A673 (cell line): Measurements from ENCODE around the gene KCNH5. TPM values are rescaled to one million over a fixed set of nuclear protein-coding genes. Genes with fewer than 3 reads are reported as not detected.
A peak's percentile ranks its signal among the peaks of the same experiment; 100 is the strongest.

Source experiments
- BruUV-seq: library from RNA; stranded (reverse); fragments of 400-500 nt; replicated peaks from 2 replicates; lab custom pipeline; 2021; lab: Mats Ljungman, UMichigan
- CTCF ChIA-PET: fragments of 300-600 bp; sonication (Branson Sonifier 250); formaldehyde crosslinking; loops from one replicate; lab custom pipeline; 2022; ENCODE audit warnings: antibody characterized with exemption; lab: Charles Lee
- POLR2A ChIA-PET: fragments of 300-600 bp; sonication (Branson Sonifier 250); formaldehyde crosslinking; loops from one replicate; lab custom pipeline; 2022; ENCODE audit warnings: antibody characterized with exemption; ENCODE audit not compliant: low non-redundant PET; lab: Charles Lee
- DNase-seq: peaks from one replicate; pipeline ENCODE4 v3.0.0-alpha.2; 2015; ENCODE audit warnings: low spot score
- H3K27ac ChIP-seq: fragments of 200-600 bp; sonication (generic); 2 replicates; pipeline ENCODE4 v1.5.1; 2016; ENCODE audit warnings: mixed run types, low read depth, mild to moderate bottlenecking, mixed read lengths, antibody characterized with exemption, low read length; ENCODE audit not compliant: poor library complexity, severe bottlenecking
- H3K27me3 ChIP-seq: fragments of 200-600 bp; sonication (generic); replicated peaks from 2 replicates; pipeline ENCODE4 v1.6.1; 2017; ENCODE audit warnings: mixed run types, low read depth, mild to moderate bottlenecking, mixed read lengths, antibody characterized with exemption, low read length; ENCODE audit not compliant: insufficient read depth, poor library complexity
- H3K36me3 ChIP-seq: fragments of 200-600 bp; sonication (generic); 2 replicates; pipeline ENCODE4 v1.6.1; 2016; ENCODE audit warnings: mixed run types, mild to moderate bottlenecking, mixed read lengths, antibody characterized with exemption, low read length; ENCODE audit not compliant: insufficient read depth, poor library complexity, severe bottlenecking
- H3K4me1 ChIP-seq: fragments of 200-600 bp; sonication (generic); 2 replicates; pipeline ENCODE4 v1.6.1; 2017; ENCODE audit warnings: mixed run types, mild to moderate bottlenecking, mixed read lengths, antibody characterized with exemption, low read length; ENCODE audit not compliant: insufficient read depth, poor library complexity, severe bottlenecking
- H3K4me3 ChIP-seq: fragments of 200-600 bp; sonication (generic); 2 replicates; pipeline ENCODE4 v1.5.1; 2016; ENCODE audit warnings: low read depth, mixed run types, mild to moderate bottlenecking, mixed read lengths, low read length; ENCODE audit not compliant: poor library complexity, severe bottlenecking
- H3K9me3 ChIP-seq: fragments of 200-600 bp; sonication (generic); 2 replicates; pipeline ENCODE4 v1.6.1; 2016; ENCODE audit warnings: mixed run types, low read depth, mild to moderate bottlenecking, mixed read lengths, antibody characterized with exemption, low read length; ENCODE audit not compliant: poor library complexity, severe bottlenecking
- CTCF ChIP-seq: fragments of 300-800, 200-600 bp; sonication (generic); conservative IDR thresholded peaks from 2 replicates; pipeline ENCODE4 v1.5.1; 2017; ENCODE audit warnings: low read depth, mild to moderate bottlenecking, antibody characterized with exemption, low read length, moderate library complexity, mixed read lengths
- EZH2 ChIP-seq: fragments of 200-600 bp; sonication (generic); IDR thresholded peaks from 2 replicates; pipeline ENCODE4 v1.6.1; 2017; ENCODE audit warnings: borderline replicate concordance, low read depth, mild to moderate bottlenecking, mixed read lengths, antibody characterized with exemption, low read length; ENCODE audit not compliant: poor library complexity, severe bottlenecking
- intact Hi-C: fragments of 100-400 bp; cut with micrococcal nuclease; formaldehyde crosslinking; loops from one replicate; pipeline ENCODE4 v1.10.0; 2022; ENCODE audit not compliant: unreplicated experiment
- total RNA-seq: library from RNA; stranded (reverse); gene quantifications from 2 replicates; pipeline ENCODE4 v1.2.3, GENCODE V29; 2021

Gene KCNH5
- total RNA-seq, 1 experiment from 2014 or later = 27.9 TPM

GRCh38 chr14:62947301-62947700 lies 98.0 kb downstream of the KCNH5 start:
- POLR2A ChIA-PET = no interaction called here
- intact Hi-C loops = no loop called here

DNA sequence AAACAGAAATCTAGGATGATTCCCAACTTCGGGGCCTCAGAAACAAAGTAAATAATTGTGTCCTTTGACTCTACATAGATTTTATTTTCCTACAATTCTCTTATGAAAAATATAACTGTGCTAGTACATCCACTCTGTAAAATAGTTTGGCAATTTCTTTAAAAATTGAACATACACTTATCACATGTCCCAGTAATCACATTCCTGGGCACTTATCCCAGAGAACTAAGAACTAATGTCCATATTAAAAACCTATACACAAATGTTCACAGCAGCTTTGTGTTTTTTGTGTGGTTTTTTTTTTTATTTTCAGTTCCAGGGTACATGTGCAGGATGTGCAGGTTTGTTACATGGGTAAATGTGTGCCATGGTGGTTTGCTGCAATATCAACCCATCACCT lies 99.0 kb downstream of the KCNH5 start:
- H3K36me3 ChIP-seq = no peaks in the 10 kb centered on the region
- no peaks in the 10 kb centered on the region for H3K9me3 ChIP-seq
- no peak for DNase-seq
- no TSS peak for BruUV-seq
- intact Hi-C loops = no loop called here
- H3K4me1 ChIP-seq = peaks cover 17% of the 10 kb centered on the region
- H3K27me3 ChIP-seq = no peaks in the 10 kb centered on the region
- POLR2A ChIA-PET = interaction anchor here (0.6 kb wide), 1 partner anchor 95 kb away, joined by 14 read pairs; no protein-coding TSS in a partner anchor
- H3K27ac ChIP-seq = no peak overlapping the region
- H3K4me3 ChIP-seq = no peak overlapping the region
- CTCF ChIA-PET = no interaction called here
- TF ChIP-seq CTCF (no peak), EZH2 (no peak)

More at GRCh38 chr14:62947301-62947700, 98.0 kb downstream of the KCNH5 start:
- H3K4me1 ChIP-seq = peaks cover 15% of the 10 kb centered on the region
- TF ChIP-seq CTCF (no peak), EZH2 (no peak)
- BruUV-seq = no TSS peak
- no peaks in the 10 kb centered on the region for H3K36me3 ChIP-seq
- no peak overlapping the region for H3K27ac ChIP-seq
- no peak overlapping the region for H3K4me3 ChIP-seq
- CTCF ChIA-PET = no interaction called here
- H3K9me3 ChIP-seq = no peaks in the 10 kb centered on the region
- DNase-seq = no peak
- H3K27me3 ChIP-seq = no peaks in the 10 kb centered on the region

DNA sequence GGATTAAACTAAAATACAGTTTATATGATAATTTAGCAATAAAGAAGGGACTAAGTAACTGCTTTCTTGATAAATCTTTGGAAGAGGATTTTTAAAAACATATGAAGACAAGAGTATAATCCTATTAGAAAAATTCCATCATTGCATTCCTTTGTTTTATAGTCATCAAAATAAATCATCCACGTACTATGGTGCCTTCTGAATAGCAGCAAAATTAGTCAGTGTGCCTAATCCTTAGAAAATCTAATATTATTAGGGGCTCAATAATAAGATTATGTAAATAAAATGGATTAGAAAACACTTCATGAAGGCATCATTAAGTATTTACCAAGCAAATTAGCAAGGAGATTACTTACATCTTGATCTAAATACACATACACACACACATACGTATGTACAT lies 102.1 kb downstream of the KCNH5 start:
- no peaks in the 10 kb centered on the region for H3K9me3 ChIP-seq
- no TSS peak for BruUV-seq
- intact Hi-C loops = no loop called here
- DNase-seq = peak; percentile 33
- H3K36me3 ChIP-seq = no peaks in the 10 kb centered on the region
- H3K4me3 ChIP-seq = no peak overlapping the region
- peaks cover 17% of the 10 kb centered on the region for H3K4me1 ChIP-seq
- POLR2A ChIA-PET = no interaction called here
- H3K27me3 ChIP-seq = no peaks in the 10 kb centered on the region
- TF ChIP-seq EZH2 (no peak), CTCF (no peak)
- CTCF ChIA-PET = no interaction called here
- peak overlapping the region; percentile 39 for H3K27ac ChIP-seq
